Activated CD4-positive, CD25-positive, alpha-beta regulatory T cell treated with anti-CD3 and anti-CD28 coated beads, Interleukin-2, amount 50 U/mL, for 72 hours (primary cell): ENCODE measurements around the gene VAMP1.
"Not testable (repeated sequence)": the region's sequence is repeated elsewhere in the genome, so short reads cannot be mapped to it uniquely, and the experiment has no call there.

Experiments used
- DNase-seq: peaks from one replicate; pipeline ENCODE4 v3.0.0; 2021

The VAMP1 gene

DNA sequence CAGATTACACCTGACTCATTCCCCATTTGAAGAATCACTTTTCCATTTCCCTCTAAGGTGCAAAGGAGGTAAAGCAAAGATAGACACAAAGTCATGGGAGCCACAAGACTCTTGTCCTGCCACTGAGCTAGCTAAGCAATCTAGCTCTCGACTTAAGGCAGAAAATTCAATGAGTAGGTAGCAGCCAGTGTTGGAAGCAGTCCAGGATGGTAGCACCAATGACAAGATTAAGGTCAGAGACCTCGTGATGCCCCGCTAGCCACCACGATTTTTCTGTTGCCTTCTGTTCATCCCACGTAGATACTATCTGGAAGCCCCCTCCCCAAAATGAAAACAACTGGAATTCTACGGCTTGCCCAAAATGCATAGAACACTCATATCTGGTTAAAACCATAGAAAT is 1.4 kb downstream of the VAMP1 start:
- no peak for DNase-seq

DNA sequence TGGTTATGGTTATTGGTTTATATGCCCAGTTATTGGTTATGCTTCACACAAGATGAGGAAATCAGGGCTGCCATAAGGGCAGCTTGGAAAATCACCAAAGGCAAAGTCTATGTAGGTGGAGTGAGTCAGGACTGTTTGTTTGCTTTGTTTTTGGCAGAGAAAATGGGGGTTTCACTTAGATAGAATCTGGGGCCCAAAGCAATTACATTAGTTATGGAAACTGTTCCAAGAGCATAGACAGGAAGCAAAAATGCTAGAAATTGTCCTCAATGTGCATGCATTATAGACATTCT is 2.2 kb downstream of the VAMP1 start:
- DNase-seq: no peak

DNA sequence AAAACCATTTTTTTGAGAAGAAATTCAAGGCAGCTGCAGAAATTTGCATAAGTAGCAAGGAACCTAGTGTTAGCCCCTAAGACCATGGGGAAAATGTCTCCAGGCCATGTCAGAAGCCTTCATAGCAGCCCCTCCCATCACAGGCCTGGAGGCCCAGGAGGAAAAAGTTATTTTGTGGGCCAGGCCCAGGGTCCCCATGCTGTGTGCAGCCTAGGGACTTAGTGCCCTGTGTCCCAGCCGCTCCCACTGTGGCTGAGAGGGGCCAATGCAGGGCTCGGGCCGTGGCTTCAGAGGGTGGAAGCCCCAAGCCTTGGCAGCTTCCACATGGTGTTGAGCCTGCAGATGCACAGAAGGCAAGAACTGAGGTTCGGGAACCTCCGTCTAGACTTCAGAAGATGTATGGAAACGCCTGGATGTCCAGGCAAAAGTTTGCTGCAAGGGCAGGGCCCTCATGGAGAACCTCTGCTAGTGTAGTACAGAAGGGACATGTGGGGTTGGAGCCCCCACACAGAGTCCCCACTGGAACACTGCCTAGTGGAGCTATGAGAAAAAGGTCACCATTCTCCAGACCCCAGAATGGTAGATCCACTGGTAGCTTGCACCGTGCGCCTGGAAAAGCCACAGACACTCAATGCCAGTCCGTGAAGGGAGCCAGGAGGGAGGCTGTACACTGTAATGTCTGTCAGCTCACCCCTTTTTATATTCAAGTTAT is 2.8 kb downstream of the VAMP1 start:
- not testable (repeated sequence) for DNase-seq

DNA sequence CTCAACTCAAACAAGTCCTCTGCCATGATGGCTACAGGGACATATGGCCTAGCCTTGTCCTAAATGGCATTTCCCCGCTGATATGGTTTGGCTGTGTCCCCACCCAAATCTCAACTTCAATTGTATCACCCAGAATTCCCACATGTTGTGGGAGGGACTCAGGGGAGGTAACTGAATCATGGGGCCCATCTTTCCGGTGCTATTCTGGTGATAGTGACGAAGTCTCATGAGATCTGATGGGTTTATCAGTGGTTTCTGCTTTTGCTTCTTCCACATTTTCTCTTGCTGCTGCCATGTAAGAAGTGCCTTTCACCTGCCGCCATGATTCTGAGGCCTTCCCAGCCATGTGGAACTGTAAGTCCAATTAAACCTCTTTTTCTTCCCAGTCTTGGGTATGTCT is 3.7 kb downstream of the VAMP1 start:
- not testable (repeated sequence) for DNase-seq

DNA sequence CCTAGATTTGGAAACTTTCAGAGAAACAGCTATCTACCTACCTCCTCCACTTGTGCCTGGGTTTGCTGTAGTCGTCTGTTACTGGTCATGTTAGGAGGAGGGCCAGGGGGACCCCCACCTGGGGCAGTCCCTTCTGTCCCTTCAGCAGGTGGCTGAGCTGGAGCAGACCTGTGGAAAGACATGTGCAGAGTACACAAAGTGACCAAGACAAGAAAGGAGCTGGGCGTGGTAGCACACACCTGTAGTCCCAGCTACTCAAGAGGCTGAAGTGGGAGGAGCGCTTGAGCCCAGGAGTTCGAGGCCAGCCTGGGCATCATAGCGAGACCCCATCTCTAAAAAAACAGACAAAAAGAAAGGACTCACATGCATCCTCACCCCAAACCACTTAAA is 4.3 kb downstream of the VAMP1 start:
- no peak for DNase-seq

DNA sequence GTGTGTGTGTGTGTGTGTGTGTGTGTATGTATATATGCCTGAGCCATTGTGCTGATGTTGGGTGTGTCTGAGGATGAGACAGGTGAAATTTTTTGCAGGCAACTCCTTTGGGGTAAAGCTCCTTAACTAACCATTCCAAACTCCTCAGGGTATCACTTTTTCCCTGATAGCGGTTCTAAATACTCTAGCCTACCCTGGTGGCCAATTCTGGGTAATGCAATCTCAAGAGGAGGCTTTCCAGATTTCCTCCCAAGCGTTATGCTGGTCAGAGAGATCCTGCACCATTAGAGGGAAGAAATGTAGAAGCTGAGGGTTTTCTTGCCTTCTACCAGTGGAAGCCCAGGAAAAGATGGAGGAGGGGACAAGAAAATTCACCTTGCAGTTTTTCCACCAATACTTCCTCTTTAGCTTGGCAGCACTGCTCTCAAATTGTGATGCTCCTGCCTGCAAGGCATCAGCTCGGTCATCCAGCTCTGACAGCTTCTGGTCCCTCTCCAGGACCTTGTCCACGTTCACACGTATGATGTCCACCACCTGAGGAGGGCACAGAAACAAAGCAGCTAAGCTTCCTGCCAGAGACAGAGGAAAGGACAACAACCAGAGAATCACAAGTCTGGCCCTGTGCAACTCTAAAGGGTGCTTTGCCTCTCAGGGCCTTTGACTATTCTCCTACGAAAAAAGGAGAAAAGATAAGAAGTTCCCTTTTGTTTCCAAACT is 4.9 kb downstream of the VAMP1 start:
- DNase-seq: no peak

DNA sequence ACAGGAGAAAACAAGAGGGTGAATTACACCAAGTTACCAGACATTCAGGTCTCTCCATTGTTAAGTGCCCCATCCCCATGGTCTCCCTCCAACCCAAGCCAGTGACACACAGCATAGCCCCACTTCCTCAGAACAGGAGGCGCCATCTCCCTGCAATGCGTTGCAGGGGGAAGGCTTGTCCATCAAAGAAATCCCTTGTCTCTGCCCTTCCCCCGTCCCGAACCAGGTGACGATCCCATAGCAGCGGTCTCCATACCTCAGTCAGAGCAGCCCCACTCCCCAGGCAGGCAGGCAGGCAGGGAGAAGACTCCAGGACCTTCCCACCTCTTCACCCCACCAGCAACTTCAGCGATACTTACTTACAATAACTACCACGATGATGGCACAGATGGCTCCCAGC is 5.9 kb downstream of the VAMP1 start:
- no peak for DNase-seq

DNA sequence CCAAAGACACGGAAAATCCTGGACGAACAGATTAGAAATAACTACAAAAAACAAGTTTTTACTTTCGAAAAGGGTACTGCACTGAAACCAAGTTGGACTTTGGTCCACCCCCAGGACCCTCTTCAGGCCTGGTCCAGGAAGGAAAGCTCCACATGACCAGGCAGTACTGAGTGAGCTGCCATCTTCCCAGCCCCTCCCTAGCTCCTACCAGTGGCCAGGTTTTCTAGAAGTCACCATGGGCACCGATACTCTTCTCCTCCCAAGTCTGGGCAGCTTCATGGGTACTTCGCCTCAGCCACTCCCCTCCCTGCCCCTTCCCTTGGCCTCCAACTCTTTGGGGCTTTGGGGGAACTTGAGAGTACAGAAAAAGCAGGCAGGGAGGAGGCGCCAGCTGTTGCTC is 6.6 kb downstream of the VAMP1 start:
- no peak for DNase-seq

DNA sequence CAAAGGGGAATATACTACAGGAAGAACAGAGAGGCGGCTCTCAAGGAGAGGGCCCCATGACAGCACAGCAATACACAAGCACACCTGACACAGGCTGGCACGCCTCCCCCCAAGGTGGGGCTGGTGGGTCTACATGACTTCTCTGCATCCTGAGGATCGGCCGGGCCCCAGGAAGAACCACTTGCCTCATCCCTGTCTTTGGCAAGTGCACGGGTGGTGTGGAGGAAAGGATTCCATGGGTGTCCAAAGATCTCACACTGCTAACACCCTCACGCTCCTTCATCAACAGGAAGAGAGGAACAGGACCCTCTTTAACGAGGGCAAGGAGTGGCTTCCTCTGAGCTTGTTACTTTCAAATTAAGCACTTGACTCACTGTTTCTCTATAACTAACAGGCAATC is 7.3 kb downstream of the VAMP1 start:
- no peak for DNase-seq

DNA sequence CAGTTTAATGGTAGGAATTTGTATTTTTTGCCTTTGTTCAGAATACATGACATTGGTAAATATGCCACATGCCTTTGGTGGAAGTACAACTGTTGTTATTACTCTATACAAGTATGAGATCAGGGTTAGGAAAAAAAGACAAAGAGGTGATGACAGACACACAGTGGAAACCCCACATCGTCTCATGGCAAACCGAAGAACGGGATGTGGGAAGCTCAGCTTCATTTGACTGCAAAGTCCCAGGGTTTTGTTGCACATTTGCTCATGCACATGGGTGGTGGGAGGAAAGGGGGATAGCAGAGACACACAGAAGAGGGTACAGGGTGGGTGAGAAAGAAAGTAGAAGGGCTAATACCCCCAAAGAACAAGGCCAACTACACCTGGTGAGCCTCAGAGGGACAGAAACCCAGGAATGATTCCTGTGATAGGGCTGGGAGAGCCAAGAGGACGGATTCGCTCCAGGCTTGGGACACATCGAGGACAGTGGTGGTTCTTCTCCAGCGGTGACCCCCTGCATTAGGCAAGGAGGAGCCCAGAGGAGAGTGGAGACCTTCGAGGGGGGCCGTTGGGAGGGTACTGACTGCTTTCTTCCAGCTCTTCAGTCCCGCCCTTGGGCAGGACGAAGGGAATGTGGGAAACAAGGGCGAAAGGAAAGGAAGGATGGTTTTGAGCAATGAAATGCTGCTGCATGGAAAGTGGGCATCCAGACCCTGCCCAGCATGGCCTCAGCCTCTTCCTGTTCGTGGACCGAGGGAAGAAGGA is 8.1 kb downstream of the VAMP1 start:
- DNase-seq: no peak

DNA sequence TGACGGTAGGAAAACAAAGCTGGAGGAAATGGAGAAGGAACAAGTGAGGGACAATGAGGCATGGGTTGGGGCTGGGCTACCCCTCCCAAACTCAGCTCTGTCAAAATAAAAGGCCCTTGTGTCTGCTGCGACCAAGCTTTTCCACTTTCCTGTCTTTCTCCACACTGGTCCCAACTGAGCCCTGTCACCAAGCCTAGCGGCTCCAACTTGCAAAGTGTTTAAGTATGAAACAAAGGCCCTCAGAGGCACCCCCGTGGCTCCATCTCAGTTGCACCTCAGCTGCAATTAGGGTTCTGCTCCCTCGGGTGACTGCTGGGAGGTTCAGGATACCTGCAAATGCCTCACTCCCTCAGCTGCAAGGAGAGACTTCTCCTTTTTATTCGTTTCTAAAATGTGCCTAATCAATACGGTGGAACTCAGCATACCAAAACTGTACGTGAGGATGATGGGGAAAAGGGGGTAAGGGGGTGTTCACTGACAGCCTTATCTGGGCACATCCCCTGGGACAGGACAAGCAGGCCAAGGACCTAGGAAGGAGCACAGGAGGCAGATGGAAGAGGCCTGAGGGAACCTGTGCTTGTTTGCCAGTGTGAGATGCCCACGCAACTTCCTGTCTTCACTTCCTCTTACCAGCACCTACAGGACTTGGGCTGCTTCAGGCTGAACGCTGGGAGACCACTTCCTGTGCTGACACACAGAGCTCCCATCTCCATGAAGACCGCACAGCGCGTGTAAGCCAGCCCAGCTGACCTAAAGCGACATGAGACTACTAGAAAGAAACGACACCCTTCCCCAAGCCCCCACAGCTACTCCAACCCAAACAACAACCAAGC is 8.9 kb downstream of the VAMP1 start:
- peak; percentile 71 for DNase-seq

DNA sequence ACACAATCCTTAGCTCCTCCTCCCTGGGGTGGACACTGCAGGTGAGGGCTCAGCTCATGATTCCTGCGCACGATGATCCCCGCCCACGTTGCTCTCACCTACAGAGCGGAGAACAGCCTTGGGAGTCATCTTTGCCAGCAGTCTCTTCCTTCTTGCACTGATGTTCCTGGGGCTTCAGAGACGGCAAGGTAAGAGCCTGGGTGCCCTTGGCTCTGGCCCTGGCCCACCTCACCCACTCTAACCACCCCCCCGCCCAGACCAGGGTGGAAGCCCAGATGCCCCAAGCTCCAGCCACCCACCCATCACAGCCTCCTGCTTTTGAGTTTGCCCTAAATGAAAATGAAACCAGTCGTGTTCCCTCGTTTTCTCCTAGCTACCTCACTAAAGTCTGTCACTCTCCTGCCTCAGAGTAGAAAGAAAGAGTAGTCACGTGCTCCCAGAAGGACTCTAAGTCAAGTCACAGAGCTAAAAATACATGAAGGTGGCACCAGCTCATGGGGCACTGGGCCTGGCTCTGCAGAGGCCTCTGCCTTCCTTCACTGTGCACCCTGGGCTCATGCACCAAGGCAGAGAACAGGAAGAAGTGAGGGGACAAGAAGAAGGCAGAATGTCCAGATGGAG is 9.6 kb downstream of the VAMP1 start:
- no peak for DNase-seq

DNA sequence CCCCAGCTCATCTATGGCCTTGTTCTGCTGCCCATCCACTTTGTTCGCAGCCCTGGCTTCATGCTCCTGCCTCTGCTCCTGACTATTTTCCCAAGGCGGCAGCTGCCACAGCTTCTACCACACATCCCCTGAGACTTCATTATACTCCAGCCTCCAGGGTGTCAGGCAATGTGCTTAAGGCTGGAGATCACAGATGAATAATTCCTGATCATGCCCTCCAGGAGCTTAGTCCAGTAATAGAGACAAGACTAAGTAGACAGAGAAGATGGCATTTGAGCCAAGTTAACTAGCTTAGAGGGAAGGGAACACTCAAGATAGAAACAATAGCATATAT is 11.5 kb downstream of the VAMP1 start:
- no peak for DNase-seq

DNA sequence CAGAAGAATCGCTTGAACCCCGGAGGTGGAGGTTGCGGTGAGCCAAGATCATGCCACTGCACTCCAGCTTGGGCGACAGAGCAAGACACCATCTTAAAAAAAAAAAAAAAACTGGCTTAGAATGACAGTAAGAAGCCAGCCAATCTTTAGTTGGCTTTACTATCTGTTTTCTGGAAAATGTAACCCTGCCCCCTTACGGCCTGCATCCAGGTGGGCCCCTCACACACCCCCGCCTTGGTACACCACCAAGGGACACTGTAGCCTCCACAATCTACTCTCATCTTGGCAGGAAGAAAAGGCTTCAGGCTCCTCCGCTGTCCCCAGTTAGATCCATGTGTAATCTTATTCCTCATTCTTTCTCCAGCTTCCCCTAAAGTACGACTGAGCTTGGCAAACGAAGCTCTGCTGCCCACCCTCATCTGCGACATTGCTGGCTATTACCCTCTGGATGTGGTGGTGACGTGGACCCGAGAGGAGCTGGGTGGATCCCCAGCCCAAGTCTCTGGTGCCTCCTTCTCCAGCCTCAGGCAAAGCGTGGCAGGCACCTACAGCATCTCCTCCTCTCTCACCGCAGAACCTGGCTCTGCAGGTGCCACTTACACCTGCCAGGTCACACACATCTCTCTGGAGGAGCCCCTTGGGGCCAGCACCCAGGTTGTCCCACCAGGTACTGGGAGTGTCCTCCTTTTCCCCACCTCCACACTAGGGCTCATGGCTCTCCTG is 12.0 kb downstream of the VAMP1 start:
- DNase-seq: no peak

DNA sequence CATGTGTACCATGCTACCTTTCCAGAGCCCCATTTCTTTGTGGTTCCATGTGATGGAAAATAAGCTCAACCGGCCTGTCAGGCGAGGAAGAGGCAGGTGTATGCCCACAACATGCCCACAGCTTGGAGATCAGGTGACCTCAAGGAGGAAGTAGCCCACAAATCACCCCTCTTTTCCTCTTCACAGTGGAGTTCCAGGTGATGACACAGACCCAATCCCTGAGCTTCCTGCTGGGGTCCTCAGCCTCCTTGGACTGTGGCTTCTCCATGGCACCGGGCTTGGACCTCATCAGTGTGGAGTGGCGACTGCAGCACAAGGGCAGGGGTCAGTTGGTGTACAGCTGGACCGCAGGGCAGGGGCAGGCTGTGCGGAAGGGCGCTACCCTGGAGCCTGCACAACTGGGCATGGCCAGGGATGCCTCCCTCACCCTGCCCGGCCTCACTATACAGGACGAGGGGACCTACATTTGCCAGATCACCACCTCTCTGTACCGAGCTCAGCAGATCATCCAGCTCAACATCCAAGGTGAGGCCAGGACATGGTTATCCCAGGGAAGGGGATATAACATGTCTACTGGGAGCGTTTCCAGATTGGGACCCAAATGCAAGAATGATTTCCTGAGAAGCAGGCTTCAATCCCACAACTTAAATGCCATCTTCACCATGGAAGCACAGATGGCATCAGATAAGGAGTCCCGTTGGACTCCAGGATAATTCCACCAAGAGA is 13.1 kb downstream of the VAMP1 start:
- no peak for DNase-seq

DNA sequence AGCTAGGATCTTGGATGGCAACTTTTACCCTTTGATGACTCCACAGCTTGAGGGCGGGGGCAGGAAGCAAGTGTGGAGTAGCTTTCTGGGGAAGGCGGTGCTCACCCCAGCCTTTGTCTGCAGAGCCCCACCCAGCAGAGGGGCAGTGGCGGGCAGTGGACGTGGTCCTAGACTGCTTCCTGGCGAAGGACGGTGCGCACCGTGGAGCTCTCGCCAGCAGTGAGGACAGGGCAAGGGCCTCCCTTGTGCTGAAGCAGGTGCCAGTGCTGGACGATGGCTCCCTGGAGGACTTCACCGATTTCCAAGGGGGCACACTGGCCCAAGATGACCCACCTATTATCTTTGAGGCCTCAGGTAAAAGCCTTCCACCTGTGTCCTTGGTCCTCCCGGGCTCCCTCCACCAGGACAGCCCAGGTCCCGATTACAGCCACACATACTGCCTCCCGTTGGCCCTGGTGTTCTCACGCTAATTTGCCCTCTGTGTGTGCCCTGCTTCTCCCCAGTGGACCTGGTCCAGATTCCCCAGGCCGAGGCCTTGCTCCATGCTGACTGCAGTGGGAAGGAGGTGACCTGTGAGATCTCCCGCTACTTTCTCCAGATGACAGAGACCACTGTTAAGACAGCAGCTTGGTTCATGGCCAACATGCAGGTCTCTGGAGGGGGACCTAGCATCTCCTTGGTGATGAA is 17.4 kb downstream of the VAMP1 start:
- no peak for DNase-seq

DNA sequence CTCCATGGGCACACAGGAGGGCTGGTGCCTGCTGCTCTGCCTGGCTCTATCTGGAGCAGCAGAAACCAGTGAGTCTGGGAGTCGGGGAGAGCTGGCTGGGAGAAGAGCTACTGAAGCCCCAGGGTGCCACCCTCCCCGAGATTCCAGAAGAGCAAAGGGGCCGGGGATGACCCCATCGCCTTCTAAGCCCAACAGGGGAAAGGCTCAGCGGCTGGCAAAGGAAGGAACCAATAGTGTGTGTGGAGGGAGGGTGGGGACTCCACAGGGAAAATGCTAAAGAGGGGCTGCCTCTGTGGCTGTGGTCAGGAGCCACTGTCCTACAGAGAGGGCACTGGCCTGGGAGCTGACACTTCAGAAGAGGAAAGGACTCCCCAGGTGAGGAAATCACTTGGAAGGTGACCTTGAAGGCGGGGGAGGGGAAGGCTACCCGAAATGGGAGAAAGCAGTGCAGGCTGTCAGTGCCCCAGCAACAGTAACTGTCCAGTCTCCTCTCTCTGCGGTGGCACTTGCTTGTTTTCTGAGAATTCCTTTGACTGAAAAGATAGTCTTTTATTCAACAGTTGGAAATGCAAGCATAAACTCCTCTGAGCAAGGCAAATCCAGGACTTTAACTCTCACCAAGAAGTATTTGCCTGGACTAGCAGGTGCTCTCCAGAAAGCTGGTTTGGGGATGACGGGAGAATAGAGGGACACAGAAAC is 18.1 kb downstream of the VAMP1 start:
- DNase-seq: no peak

DNA sequence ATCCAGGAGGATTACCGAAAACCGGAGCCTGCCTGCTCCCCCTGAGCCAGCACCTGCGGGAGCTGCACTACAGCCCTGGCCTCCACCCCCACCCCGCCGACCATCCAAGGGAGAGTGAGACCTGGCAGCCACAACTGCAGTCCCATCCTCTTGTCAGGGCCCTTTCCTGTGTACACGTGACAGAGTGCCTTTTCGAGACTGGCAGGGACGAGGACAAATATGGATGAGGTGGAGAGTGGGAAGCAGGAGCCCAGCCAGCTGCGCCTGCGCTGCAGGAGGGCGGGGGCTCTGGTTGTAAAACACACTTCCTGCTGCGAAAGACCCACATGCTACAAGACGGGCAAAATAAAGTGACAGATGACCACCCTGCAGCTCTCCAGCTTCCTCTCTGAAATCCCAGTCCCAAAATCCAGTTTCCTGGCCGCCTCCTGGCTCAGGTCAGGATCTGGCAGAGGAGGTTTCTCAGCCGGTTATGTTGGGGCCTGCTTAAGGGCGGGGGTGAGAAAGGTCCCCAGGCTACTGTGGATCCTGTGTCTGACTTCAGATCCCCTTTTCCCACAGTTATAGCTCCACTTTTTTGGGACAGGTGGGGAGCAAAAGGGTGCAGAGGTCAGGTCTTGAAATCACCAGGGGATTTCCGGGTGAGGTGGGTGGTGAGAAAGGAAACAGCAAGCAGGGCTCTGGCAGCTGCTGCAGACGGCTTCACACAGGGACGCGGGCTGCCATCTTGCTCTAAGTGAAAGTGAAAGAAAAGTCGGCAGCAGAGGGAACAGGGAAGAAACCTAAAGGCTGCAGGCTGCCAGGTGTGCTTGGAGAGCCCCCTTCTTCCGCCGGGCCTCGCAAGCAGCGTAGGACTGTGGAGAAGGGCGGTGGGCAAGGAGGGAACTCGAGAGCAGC is 18.9 kb downstream of the VAMP1 start, which contains the start of gene TAPBPL:
TSS of gene TAPBPL (plus strand) at position 695 of the 897 bp plus-strand sequence. CDS start 207 bp downstream, outside the sequence.
- DNase-seq: peak; percentile 71

DNA sequence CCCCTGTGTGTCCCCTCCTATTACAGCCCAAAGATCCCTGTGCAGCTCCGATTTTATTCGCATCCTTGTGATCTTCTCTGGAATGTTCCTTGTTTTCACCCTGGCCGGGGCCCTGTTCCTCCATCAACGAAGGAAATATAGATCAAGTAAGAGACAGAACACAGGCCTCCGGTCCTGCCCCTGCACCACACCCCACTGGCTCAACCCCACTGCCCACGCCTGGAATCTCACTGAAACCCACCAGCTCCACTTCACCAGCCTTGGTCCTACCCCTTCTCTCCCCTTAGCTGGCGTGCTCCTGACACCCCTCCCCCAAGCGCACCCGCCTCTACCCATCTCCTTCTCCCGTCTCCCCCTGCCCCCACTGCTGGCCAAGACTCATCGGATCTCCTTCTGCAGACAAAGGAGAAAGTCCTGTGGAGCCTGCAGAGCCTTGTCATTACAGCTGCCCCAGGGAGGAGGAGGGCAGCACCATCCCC is 19.6 kb downstream of the VAMP1 start:
- DNase-seq: no peak
